ENCODE data around the gene TARBP2. TPM values are rescaled to one million over a fixed set of nuclear protein-coding genes. Genes with fewer than 3 reads are reported as not detected.

TARBP2 gene, protein sequence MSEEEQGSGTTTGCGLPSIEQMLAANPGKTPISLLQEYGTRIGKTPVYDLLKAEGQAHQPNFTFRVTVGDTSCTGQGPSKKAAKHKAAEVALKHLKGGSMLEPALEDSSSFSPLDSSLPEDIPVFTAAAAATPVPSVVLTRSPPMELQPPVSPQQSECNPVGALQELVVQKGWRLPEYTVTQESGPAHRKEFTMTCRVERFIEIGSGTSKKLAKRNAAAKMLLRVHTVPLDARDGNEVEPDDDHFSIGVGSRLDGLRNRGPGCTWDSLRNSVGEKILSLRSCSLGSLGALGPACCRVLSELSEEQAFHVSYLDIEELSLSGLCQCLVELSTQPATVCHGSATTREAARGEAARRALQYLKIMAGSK
- 51.9 and 78.2 TPM in 2 replicates for total RNA-seq

DNA sequence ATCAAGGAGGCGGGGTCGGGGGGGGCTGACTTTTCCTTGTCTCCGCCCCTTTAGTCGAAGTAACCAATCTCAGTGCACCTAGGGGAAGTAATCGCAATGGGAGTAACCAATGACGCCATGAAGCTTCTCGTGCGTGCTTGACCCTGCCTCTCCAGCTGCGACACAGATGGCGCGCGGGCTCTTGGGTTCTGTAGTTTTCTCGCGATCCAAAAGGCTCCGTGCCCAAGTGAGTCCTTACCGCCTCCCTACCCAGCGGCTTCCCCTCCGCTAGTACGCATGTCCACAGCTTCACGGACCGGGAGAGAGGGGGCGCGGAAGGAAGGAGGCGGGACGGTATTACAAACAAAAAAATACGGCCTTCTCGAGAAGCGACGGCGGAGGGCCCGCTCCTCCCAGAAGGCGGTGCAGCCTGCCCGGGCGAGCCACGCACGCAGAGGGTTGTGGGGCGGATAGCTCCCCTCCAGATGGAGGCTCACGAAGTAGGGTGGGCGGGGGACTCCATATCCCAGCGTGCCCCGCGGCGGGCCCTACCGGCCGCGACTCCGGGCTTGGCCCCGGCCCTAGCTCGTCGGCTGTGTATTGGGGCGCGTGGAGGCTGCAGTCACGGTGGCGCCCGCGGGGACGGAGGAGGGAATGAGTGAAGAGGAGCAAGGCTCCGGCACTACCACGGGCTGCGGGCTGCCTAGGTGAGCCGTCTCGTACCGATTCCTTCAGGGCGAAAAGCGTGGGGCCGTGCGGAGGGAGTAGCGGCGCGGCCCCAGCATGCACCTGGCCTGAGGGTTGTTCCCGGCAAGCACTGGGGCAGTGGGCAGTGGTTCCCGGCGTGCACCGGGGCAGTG lies at the start of gene TARBP2:
Gene TARBP2 (plus strand): TSS at position 508 of the 839 bp plus-strand sequence. CDS start 126 bp downstream, at position 634.
- peak; percentile 97 for DNase-seq (ENCODE audit: low read depth)
- TF ChIP-seq, protein P1, sequence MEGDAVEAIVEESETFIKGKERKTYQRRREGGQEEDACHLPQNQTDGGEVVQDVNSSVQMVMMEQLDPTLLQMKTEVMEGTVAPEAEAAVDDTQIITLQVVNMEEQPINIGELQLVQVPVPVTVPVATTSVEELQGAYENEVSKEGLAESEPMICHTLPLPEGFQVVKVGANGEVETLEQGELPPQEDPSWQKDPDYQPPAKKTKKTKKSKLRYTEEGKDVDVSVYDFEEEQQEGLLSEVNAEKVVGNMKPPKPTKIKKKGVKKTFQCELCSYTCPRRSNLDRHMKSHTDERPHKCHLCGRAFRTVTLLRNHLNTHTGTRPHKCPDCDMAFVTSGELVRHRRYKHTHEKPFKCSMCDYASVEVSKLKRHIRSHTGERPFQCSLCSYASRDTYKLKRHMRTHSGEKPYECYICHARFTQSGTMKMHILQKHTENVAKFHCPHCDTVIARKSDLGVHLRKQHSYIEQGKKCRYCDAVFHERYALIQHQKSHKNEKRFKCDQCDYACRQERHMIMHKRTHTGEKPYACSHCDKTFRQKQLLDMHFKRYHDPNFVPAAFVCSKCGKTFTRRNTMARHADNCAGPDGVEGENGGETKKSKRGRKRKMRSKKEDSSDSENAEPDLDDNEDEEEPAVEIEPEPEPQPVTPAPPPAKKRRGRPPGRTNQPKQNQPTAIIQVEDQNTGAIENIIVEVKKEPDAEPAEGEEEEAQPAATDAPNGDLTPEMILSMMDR (conservative IDR thresholded peaks at IDR 0.05; ENCODE audit: low read depth, low read length): no peak
- peak within 1 kb of the TSS; percentile 70 for H3K4me3 ChIP-seq (ENCODE audit: low read depth, low read length)

DNA sequence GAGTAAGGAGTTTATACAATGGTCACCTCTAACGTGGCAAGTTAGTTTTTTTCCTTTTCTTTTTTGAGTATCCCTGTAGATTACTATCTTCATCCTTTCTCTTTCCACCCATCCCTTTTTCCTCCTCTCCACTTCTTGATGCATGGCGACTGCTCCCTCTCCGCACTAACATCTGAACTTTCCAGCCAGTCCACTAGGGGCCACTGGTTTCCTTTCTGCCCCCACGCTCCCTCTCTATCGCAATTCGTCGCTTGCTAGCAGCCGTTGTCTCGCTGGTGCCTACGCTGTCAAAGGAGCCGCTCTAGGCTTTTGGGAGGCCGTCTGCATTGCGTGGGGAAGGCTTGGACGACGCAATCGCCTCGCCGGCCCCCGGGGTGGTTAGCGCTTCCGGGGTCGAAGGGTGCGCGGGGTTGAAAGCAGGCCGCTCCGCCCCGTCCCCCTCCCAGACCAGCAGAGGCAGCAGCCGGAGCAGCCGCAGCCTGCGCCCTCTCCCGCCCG lies 49.4 kb upstream of the TARBP2 start, which contains the start of gene PCBP2:
Gene PCBP2 (plus strand): TSS at position 442 of the 498 bp plus-strand sequence. CDS start 2,699 bp downstream, outside the sequence.
- TF ChIP-seq, protein P1 (conservative IDR thresholded peaks at IDR 0.05; ENCODE audit: low read depth, low read length): peak; percentile 86
- peak; percentile 90 for DNase-seq (ENCODE audit: low read depth)
- peak within 1 kb of the TSS; percentile 91 for H3K4me3 ChIP-seq (ENCODE audit: low read depth, low read length)

DNA sequence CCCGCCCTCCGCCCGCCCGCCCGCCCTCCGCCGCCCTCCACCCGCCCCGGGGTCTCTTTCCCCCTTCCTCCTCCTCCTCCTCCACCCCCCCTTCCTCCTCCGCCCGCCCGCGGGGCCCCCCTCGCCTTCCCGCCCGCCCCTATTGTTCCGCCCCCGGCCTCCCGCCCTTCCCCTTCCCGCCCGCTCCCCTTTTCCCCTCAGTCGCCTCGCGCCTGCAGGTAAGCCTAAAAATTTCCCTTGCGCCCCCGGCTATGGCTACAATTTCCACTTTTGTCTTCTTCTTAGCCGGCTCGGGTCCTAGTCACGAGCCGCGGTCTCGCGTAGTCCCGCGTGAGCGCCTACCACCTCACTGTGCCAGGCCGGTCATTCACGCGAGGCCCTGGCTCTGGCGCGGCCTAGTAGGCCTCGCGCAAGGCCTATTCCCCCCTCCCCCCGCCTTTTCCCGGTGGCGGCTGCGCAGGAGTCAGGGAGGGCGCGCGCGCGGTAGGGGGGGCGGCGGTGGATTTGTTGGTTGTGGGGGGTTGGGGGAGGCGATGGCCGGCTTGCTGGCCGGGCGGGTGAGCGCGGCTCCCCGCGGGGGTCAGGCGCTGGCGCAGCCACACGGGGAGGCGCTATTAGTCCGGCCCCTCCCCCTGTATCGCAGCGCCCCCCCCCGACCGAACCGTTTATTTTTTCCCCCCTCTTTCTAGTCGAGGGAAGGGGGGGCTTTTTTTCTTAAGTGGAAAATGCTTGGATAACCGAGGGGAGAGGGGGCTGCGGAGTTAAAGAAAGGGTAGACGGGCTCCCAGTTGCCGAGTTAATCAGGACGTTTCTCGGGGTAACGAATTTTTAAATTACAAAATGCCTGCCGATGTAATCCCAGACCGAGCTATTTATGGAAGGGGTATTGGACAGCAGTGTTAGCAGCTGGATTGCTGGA lies 48.7 kb upstream of the TARBP2 start:
- no peak for DNase-seq (ENCODE audit: low read depth)
- TF ChIP-seq, protein P1 (conservative IDR thresholded peaks at IDR 0.05; ENCODE audit: low read depth, low read length): peak; percentile 37
- H3K4me3 ChIP-seq (ENCODE audit: low read depth, low read length): peak overlapping the region; percentile 91

DNA sequence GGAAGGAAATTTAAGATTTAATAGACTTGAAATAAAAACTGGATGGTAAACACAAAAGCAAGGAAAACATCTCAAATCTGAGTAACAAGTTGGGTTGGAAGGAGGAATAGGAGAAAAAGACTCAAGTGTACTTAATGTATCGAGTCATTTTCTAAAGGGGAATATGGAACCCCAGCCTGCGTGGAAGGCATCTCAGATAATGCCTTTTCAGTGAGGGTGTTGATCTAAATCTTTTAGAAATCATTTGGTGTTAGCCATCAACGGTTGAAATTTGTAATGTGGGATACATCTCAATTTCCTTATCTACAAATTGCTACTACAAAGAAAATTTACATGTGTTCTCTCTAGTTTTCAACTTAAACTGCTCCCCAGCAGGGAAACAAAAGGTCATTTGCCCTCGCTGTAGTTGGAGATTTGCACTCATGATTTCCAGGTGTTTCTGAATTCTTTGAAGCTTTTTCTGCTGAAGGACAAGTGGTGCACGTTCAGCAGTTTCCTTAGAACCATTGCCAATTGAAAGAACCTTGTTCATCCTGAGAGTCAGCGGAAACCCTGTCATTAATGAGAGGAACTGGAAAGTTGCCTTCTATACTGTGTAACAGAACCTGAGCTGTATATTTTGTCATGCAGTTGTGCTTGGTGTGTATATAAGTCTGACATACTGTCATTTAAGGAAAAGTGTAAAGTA lies 47.0 kb upstream of the TARBP2 start:
- peak overlapping the region; percentile 91 for H3K4me3 ChIP-seq (ENCODE audit: low read depth, low read length)

DNA sequence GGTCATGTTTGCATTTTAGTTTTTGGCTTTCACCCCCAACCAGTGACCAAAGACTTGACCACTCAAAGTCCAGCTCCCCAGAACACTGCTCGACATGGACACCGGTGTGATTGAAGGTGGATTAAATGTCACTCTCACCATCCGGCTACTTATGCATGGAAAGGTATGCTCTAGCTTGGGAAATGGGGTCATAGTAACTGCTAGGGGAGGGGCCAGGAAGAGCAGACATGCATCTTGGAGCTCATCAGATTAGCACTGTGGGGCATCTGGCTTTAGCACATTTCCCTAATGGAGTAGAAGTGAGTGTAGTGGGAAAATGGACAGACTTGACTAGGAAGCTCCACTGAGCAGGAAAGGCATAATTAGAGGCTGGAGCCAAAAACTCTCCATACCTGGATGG lies 46.4 kb upstream of the TARBP2 start:
- no peak for DNase-seq (ENCODE audit: low read depth)
- TF ChIP-seq, protein P1 (conservative IDR thresholded peaks at IDR 0.05; ENCODE audit: low read depth, low read length): no peak
- peak overlapping the region; percentile 4 for H3K4me3 ChIP-seq (ENCODE audit: low read depth, low read length)

More for the DNA sequence above, 47.0 kb upstream of the TARBP2 start:
- no peak for DNase-seq (ENCODE audit: low read depth)
- TF ChIP-seq, protein P1 (conservative IDR thresholded peaks at IDR 0.05; ENCODE audit: low read depth, low read length): no peak
